Astrocyte of the hippocampus (primary cell): ENCODE data around the gene PHF14.
A peak's percentile ranks its signal among the peaks of the same experiment; 100 is the strongest.

Source experiments
- DNase-seq: peaks from one replicate; pipeline ENCODE4 v3.0.0; 2011; ENCODE audit warnings: low read depth, low spot score

The PHF14 gene

DNA sequence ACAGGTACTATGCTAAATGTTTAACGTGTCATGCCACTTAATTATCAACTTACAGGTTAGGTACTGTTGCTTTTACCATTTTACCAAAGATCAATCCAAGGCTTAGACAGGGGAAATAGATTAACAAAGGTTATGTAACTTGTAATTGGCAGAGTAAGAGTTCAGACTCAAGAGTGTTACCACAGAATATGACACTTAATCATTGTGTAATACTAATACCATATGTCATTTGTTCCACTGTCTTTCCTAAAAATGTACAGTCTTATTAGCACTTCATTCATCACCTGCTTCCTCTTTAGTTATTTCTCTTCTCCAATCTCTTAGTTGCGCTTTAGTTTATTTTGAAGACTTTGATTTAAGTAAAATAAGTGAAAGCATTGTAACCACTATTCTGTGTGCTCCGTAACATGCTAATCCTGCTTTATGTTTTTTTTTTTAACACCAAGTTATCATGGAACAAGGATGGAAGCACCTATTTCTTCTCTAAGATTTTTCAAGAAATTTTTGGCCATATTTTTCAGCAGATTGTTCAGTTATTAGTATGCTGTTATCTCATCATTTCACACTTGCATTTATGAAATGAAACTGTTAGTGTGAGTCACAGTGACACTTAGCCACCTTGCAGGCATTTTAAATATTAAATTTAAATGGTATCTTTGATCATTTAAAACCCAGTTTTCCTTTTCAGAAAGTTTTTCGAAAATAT lies 197.3 kb downstream of the PHF14 start:
- DNase-seq = no peak

DNA sequence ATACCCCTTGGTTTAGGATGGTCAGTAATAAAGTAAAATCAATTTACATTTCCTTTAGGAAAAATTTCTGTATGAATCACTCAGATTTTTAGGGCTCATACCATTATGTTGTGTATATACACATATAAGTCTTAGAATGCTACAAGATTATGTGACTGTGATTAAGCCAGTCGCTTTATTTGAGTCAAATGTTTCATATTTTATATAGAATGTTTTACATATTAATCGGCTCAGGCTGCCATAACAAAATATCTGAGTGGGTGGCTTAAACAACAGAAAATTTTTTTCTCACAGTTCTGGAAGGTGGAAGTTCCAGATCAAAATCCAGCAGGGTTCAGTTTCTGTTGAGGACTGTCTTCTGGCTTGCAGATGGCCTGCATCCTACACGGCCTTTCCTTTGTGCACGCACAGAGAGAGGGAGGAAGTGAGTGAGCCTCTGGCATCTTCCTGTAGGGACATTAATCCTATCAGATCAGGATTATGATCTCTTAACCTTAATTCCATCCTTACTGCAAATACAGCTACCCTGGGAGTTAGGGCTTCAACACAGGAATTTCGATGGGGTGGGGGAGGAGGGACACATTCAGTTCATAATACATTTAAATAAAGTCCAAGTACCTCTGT lies 198.0 kb downstream of the PHF14 start:
- DNase-seq = no peak

DNA sequence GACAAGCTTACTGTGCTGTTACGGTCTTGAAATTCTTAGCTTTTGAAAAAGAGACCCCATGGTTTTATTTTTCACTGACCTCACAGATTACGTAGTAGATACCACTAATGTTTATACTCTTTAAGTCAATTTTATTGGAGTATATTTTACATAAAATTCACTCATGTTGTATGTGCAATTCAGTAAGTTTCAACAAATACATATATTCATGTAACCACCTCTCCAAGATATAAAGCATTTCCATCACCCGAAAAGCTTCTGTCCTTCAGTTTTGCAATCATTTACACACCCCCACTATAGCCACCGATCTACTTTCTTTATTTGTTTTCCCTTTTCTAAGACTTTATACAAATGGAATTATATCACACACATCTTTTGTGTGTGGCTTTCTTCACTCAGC lies 199.2 kb downstream of the PHF14 start:
- no peak for DNase-seq

DNA sequence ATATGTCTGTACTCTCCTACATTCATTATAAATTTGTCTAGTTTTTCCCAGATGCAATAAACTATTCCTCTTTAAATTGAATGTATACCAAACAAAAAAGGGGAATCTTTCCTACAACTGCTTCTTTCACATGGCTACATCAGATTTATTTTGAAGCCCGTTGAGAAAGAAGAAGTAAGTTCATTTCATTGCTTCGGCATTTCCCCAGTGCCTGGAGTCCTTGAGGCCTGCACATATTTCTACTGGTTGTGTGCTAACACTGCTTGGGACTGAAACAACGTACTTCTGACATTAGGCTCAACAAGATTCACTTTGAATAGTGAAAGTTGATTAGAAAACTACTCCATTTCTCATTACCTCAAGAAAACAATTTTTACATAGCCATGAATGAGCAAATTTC lies 201.7 kb downstream of the PHF14 start:
- DNase-seq = no peak

- no peak for DNase-seq
These were observed 202.2 kb downstream of the PHF14 start for GRCh38 chr7:11175887-11176286.

DNA sequence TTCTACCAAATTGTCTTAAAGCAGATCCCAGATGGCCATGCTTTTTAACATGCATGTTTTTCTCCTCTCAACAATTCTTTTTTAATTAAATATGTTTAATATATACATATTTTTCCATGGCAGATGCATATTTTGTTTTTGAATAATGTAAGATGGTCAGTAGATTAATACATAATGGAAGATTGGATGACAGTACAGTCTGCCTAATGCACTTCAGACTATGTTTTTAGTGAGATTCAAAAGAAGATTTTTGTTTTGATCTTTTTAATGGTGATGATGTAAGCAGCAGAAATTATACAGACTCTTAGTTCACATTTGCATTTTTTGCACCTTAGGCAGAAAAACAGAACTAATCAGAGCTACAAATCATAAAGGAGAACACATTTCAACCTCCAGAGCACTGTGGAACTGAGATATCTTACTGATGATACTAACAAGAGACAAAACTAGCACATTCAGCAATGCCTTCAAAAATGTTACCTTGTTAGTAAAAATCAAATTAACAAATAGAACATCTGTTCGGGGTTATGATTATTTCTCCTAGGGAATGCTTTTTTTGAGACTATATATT lies 203.4 kb downstream of the PHF14 start:
- no peak for DNase-seq

- DNase-seq = peak; percentile 21
These were observed 204.1 kb downstream of the PHF14 start for GRCh38 chr7:11177793-11178192.

DNA sequence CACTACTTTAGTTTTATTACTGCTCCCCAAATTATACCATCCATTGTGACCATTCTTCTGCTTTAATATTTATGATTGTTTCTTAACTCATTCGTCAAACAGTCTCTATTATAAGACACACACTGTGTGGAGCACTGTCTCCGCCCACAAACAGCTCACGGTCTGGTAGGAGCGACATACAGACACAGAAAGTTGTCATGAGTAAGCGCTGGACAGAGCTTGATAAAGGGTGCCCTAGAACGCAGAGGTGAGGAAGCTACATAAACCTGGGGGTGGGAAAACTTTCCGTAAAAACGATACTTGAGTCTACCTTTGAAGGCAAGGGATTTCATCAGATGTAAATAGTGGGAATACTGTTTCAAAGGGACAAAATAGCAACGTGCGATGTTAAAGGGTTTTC lies 207.9 kb downstream of the PHF14 start:
- DNase-seq = no peak

- peak; percentile 72 for DNase-seq
These were observed 209.1 kb downstream of the PHF14 start for GRCh38 chr7:11182736-11183135.

- DNase-seq = peak; percentile 79
These were observed 211.6 kb downstream of the PHF14 start for GRCh38 chr7:11185179-11185815.

GRCh38 chr7:11188529-11189310 lies 215.0 kb downstream of the PHF14 start:
- no peak for DNase-seq

DNA sequence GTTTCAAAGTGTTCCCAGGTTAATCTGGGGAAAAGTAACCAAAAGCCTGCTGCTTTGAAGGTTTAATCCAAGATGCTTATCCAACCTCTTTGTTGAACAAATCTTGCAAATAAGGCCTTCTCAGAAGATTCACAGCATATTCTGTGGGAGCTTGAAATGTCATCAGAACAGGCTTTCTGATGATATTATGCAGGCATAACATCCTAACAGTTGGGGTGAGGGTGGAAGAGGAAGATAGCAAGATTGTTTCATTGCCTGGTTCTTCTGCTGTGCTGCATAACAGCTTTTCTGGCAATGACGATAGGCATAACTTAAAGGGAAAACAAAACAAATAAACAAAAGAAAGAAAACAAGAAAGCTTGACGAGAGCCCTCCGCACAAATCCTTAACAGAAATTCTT lies 217.4 kb downstream of the PHF14 start:
- no peak for DNase-seq

GRCh38 chr7:11191574-11192220 lies 218.0 kb downstream of the PHF14 start:
- no peak for DNase-seq

DNA sequence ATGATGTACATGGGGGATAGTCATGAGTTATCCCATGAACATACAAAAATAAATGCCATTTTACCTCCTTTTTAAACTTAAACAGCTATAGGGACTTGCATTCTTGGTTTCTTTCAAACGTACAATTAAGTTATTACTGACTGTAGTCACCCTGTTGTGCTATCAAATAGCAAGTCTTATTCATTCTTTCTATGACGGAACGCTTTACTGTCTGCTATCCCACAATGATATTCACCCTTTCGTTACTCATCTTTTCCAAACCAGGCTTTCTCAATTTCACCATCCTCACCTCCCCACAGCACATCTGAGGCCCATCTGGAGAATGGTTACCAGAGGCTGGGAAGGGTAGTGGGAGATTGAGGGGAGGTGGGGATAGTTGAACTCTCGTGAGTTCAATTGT lies 218.8 kb downstream of the PHF14 start:
- peak; percentile 18 for DNase-seq

DNA sequence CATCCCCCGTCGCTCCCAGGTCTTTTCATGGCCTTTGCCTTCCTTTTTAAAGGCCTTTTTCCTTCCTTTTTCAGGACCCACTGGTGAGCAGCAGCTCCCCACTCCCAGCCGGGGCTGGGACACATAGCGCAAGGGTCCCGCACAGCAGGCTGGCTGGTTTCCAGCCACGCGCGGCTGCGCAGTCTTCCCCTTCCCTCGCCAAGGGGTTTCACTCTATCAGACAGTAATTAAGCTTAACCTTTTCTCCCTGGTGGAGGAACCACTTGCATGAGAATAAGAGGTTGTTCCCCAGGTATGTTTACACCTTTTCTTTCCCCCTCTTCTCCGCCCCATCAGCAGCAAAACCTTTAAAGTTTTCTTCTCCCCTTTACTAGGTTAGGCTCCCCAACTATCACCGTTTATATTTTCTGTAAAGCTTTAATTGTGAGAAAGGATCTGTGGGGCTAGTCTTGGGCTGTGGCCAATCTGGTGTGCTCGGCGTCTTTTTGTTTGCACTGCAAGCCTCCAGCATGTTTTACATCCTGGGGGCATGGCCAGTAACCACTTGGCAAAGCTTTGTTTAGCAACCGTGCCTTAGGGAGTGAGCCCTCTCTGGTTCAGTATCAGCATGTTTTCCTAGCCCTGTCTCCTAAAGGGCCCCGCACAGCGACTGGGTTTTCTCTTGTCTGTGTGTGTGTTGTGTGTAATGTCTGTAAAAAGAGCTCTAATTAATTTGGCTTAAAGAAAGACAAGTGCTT lies 219.6 kb downstream of the PHF14 start:
- peak; percentile 67 for DNase-seq

DNA sequence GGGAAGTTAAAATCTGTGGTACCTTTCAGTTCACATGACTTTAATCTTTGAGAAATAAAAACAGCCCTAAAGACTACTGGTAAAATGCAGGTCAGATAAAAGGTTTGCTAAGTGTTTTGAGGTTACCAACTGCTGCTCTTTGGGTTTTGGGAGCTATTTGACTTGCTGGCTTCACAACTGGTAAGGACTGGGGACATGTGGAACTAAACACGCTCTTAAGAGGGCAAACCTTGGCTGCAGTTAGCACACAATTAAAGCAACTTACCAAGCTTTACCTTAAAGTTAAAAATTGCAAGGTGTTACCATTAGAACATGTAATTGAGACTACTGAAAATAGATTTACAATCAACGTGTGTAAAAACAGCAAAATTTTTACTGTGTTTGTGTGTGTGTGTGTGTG lies 220.2 kb downstream of the PHF14 start:
- no peak for DNase-seq

- DNase-seq = no peak
These were observed 220.8 kb downstream of the PHF14 start for GRCh38 chr7:11194492-11194891.

DNA sequence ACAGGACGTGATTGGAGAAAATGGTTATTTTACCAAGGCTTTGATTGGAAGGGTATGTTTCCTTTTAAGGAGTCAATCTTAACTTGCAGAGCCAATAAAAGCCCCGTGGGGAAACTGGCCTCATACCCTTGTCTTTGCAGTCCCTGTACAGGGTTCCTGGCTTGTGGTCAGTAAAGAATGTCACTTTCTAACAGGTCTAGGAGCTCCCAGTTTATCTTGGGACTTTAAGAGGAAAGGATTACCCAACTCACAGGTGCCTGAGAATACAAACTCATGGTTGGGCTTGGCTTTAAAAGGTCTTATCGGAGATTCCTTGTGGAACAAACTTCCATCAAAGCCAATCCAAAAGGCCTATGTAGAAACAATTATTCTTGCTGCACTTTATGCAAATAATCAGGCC lies 221.8 kb downstream of the PHF14 start:
- DNase-seq = no peak

DNA sequence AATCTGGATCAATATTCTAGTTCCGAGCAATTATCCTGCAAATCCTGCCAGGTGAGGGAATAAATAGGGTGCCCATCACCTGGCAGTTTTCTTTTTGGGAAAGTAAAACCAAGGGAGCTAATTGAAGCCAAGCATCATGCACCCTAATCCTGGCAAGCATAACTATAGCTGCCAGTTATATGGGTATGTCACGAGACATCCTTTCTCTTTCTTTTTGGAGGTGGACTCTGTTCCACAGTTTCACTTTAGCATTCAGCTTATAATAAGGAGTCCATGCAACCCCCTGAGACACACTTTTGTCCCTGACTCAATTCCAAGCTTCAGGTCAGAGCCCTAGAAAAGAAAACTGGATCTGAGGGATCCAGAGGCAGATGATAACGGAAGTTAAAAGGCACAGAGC lies 222.5 kb downstream of the PHF14 start:
- DNase-seq = no peak

DNA sequence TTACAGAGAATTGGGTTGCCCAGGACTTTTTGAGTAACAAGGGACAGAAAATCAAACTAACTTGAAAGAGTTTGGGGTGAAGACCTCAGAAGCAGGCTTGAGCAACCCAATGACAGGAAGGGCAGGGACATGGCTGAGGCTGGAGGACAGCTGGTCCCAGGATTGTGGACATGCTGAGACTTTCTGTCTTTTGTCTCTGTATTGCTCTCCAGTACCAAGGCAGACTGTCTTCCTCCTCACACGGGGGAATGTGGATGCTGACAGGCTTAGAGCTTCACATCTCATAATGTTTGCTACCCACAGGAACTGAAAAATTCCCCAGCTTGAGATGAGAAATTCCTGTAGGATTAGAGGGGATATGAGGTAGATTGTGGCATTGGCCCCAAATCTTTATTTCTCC lies 229.6 kb downstream of the PHF14 start:
- DNase-seq = no peak

DNA sequence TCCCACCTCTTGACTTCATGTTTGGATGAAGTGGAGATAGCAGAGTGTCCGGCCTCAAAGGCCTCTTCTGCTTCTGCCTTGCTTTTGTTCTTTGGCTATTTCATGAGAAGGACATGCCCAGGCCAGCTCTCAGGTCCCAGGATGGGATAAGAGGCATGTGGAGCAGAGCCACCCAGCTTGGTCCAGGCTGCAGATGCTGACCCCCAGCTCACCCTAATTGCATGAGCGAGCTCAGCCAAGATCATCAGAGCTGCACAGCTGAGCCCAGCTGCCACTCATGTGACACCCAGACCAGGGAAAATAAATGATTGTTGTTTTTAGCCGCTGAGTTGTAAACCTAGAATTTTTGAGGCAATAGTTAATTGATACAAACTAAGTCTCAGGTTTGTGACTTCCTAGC lies 230.0 kb downstream of the PHF14 start:
- no peak for DNase-seq
